ENCODE data around the gene SFXN2.

The SFXN2 gene

DNA sequence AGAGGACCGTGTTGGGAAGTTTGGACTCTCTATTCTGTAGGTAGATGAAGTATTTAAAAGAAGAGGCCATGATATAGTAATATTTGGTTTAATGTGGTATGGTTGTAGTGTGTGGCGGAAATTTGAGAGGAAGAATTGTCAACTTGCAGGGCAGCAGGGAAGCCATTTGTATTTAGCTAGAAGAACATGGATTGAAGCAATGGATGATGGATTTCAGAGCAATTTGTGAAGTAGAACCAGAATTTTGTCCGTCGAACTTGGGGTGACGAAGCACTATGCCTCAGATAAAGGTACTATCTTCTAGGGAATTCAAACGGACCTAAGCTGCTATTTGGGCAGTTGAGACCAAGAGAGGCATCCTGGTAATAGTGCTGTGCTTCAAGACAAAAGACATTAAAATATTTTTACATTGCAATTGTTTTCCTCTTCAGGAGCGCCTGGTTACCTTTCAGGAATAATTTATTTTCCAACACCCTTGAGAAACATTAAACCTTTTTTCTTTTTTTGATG is 28.7 kb downstream of the SFXN2 start:
- no peak overlapping the region for H3K4me3 ChIP-seq (replicated peaks; ENCODE audit: low read depth, low read length)
- TF ChIP-seq, protein P1, sequence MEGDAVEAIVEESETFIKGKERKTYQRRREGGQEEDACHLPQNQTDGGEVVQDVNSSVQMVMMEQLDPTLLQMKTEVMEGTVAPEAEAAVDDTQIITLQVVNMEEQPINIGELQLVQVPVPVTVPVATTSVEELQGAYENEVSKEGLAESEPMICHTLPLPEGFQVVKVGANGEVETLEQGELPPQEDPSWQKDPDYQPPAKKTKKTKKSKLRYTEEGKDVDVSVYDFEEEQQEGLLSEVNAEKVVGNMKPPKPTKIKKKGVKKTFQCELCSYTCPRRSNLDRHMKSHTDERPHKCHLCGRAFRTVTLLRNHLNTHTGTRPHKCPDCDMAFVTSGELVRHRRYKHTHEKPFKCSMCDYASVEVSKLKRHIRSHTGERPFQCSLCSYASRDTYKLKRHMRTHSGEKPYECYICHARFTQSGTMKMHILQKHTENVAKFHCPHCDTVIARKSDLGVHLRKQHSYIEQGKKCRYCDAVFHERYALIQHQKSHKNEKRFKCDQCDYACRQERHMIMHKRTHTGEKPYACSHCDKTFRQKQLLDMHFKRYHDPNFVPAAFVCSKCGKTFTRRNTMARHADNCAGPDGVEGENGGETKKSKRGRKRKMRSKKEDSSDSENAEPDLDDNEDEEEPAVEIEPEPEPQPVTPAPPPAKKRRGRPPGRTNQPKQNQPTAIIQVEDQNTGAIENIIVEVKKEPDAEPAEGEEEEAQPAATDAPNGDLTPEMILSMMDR (IDR thresholded peaks at IDR 0.05; ENCODE audit: low read length, missing control alignments) = no peak

DNA sequence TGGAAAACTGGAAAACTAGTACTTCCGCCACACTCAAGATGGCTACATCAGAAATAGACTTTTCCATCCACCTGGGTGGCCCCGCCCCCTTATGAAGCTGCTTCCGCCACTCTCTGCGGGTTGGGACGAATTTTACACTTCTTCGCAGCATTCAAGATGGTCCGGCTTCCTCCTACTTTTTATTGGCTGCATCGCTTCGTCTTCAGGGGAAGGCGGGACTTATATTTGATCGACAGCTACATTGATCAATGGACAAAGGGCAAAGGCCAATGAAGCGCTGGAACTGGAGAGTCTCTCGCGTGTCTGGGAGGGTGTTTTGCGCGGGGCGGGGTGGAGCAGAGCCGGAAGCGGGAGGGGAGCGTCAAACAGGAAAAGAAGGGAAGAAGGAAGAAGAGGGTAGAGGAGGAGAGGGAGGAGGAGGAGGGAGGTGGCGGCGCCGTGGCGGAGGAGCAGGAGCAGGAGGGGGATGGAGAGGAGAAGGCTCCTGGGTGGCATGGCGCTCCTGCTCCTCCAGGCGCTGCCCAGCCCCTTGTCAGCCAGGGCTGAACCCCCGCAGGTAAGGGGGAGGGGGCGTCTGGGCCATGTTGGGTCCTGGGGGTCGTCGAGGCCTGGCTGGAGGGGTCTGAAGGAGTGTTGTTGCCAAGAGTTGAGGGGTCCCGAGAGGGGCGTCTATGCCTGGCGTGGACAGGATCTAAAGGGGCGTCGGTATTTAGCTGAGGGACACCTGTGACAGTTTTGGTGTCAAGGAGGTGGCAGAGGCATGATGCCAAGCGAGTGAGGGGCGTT is 29.3 kb downstream of the SFXN2 start, which contains the start of gene WBP1L:
Gene WBP1L, plus strand, starts transcription at position 361 of the 786 bp plus-strand sequence. Its CDS starts 106 bp downstream, at position 467.
- TF ChIP-seq, protein P1 (IDR thresholded peaks at IDR 0.05; ENCODE audit: low read length, missing control alignments) = no peak
- H3K4me3 ChIP-seq (replicated peaks; ENCODE audit: low read depth, low read length) = peak within 1 kb of the TSS; percentile 98
- DNase-seq (ENCODE audit: low read depth) = peak; percentile 100

More for the DNA sequence above, 28.7 kb downstream of the SFXN2 start:
- no peak for DNase-seq (ENCODE audit: low read depth)

DNA sequence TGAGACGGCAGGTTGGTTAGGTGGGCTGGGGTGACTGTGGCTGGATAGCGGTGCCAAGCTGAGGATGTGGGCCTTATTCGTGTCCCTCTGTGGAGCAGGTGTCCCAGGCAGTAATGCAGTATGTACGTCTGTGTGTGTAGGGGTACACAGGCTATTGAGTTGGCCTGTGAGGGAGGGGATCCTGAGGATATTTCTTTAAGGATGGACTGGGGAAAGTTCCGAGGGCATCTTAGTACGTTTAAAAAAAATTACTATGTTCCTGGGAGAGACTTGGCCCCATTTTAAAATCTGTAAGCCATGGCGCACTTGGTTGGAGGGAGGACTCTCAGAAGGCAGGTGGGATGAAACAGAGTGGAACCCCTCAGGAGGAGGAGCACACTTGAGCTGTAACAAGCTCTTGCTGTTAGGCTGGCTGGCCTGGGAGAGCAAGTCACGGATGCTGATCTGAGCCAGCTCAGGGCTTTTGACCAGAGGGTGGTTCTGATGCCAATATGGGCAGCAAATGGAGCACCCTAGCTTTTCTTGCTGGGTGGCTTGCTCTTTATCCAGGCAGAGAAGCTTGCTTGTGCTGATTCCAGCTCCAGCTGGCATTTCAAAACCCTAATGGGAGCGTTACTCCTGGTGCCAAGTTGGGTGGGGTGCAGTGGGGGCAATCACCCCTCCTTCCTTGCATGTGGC is 30.1 kb downstream of the SFXN2 start:
- H3K4me3 ChIP-seq (replicated peaks; ENCODE audit: low read depth, low read length) = peak overlapping the region; percentile 98
- DNase-seq (ENCODE audit: low read depth) = no peak
- TF ChIP-seq, protein P1 (IDR thresholded peaks at IDR 0.05; ENCODE audit: low read length, missing control alignments) = no peak

DNA sequence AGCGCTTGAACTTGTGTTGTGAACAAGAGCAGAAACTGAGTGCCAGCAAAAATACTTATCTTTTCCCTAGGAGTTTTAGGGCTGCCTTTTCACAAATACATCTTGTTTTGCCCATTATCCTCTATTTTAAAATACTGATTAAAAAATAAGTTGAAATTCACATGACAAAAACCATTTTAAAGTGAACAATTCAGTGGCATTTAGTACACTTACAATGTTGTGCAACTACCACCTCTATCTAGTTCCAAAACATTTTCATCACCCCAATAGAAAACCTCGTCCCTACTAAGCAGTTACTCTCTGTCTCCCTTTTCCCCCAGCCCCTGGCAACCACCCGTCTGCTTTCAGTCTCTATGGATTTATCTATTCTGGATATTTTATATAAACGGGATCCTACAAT is 30.7 kb downstream of the SFXN2 start:
- TF ChIP-seq, protein P1 (IDR thresholded peaks at IDR 0.05; ENCODE audit: low read length, missing control alignments) = no peak
- DNase-seq (ENCODE audit: low read depth) = no peak

DNA sequence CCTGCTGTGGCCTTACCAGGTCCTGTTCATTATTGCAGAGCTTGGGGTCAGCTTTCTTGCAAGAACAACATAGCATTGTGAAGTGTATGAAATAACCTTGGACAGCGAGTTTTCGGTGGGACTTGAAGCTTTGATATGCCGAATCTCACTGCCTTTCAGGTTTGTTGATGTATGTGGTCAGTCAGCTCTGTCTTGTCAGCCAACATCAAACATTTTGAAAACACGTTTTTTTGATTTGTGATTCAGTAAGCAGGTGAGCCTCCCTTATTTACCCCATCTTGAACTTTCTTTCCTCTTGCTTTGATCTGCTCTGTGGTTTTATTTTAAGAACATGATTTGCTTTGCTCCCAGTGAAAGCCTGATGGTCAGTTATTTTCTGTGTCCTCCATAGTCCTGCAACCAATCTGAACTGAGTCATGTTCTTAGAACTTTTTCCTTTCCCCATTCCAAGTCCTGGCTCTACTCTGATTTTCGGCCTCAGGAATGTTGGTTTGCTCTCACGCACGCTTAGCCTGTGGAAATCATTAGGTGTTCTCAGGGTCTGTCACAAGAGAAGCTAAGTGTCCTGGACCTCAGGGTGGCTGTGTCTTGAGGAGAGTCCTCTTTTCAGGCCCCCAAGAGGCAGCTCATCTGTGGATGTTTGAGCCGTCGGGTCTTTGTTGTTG is 38.0 kb downstream of the SFXN2 start:
- H3K4me3 ChIP-seq (replicated peaks; ENCODE audit: low read depth, low read length) = no peak overlapping the region
- peak; percentile 78 for DNase-seq (ENCODE audit: low read depth)
- TF ChIP-seq, protein P1 (IDR thresholded peaks at IDR 0.05; ENCODE audit: low read length, missing control alignments) = no peak

More for the DNA sequence above, 30.7 kb downstream of the SFXN2 start:
- peak overlapping the region; percentile 98 for H3K4me3 ChIP-seq (replicated peaks; ENCODE audit: low read depth, low read length)

DNA sequence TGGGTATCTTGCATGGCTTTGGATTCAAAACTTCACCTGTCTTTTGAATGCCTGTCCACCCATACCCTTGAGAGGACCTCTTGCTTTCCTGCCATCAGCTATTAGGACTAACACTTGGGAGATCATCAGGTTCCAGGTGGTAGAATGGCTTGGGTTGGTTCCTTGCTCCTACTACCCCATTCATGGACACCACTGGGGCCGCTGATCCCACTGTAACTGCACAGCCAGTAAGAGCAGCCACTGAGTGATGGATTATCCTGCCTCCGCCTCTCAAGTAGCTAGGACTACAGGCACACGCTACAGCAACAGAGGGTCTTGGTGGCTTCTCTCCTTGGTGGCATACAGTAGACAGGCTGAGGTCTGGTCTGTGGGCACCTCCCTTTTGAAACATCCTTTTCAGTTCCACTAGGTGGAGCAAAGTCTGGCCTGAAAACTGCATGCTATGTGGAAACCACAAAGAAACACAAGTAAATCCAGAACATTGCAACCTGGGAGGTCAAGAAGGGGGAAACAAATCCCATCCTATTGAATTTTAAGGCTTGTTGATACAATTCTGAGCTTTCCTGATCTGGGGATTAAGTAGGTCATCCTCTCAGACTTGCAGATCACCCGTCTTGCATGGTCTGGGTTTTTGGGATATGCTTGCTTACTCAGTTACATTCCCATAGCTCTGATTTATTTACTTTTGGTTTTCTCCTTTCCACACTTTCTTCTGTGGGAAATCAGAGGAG is 38.7 kb downstream of the SFXN2 start:
- DNase-seq (ENCODE audit: low read depth) = peak; percentile 86
- H3K4me3 ChIP-seq (replicated peaks; ENCODE audit: low read depth, low read length) = no peak overlapping the region

More for the DNA sequence above, 38.7 kb downstream of the SFXN2 start:
- TF ChIP-seq, protein P1 (IDR thresholded peaks at IDR 0.05; ENCODE audit: low read length, missing control alignments) = peak; percentile 74
